Fibroblast of lung (primary cell): ENCODE results near the gene PHTF2.

ENCODE experiments used
- EZH2 ChIP-seq: IDR thresholded peaks from 2 replicates; pipeline ENCODE4 v1.5.1; 2012; ENCODE audit warnings: low read length, control low read depth, mild to moderate bottlenecking; ENCODE audit errors: missing control alignments
- TF ChIP-seq, protein P1 (sequence below), 2 donors: IDR thresholded peaks in 1 of 2; conservative IDR thresholded peaks in 1 of 2; 1 replicate in 1 of 2; 2 replicates in 1 of 2; pipeline ENCODE4 v1.5.1; 2011 to 2012; ENCODE audit warnings: low read length in 2 of 2, control low read depth in 1 of 2, inconsistent platforms in 1 of 2, low read depth in 1 of 2, mild to moderate bottlenecking in 1 of 2

DNA sequence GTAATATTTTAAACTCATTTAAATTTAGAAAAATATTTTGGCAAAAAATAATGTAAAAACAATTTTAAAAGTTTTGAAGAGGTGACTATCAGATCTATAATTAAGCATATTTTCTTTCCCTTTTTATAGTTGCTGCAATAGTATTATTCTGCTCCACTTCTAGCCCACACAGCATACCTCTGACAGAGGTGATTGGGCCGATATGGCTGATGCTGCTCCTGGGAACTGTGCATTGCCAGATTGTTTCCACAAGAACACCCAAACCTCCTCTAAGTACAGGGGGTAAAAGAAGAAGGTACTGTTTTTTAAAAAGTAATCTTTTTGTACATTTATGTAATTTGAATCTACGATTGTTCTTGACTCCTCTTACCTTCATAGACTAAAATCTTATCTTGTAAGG lies 110.1 kb downstream of the PHTF2 start:
- TF ChIP-seq, protein P1, sequence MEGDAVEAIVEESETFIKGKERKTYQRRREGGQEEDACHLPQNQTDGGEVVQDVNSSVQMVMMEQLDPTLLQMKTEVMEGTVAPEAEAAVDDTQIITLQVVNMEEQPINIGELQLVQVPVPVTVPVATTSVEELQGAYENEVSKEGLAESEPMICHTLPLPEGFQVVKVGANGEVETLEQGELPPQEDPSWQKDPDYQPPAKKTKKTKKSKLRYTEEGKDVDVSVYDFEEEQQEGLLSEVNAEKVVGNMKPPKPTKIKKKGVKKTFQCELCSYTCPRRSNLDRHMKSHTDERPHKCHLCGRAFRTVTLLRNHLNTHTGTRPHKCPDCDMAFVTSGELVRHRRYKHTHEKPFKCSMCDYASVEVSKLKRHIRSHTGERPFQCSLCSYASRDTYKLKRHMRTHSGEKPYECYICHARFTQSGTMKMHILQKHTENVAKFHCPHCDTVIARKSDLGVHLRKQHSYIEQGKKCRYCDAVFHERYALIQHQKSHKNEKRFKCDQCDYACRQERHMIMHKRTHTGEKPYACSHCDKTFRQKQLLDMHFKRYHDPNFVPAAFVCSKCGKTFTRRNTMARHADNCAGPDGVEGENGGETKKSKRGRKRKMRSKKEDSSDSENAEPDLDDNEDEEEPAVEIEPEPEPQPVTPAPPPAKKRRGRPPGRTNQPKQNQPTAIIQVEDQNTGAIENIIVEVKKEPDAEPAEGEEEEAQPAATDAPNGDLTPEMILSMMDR (conservative IDR thresholded peaks at IDR 0.05 in 1 of 2, IDR thresholded peaks at IDR 0.05 in 1 of 2; ENCODE audit: low read depth in 1 of 2, low read length in 2 of 2), result no peak
- no peak for TF ChIP-seq EZH2
